Left ventricle myocardium inferior (tissue), 1 donor: ENCODE results near the gene SNX25. TPM values are rescaled to one million over a fixed set of nuclear protein-coding genes. Genes with fewer than 3 reads are reported as not detected.

Experiments used
- DNase-seq: peaks from one replicate; pipeline ENCODE4 v3.0.0-alpha.2; 2020
- H3K27ac ChIP-seq: fragments of 200-600 bp; replicated peaks from 2 replicates; pipeline ENCODE4 v1.8.0; 2021
- H3K27me3 ChIP-seq: fragments of 200-600 bp; 2 replicates; pipeline ENCODE4 v1.8.0; 2021; ENCODE audit warnings: low read depth
- H3K36me3 ChIP-seq: fragments of 200-600 bp; 2 replicates; pipeline ENCODE4 v1.8.0; 2021
- H3K4me1 ChIP-seq: fragments of 200-600 bp; 2 replicates; pipeline ENCODE4 v1.8.0; 2021
- H3K4me3 ChIP-seq: fragments of 200-600 bp; 2 replicates; pipeline ENCODE4 v1.8.0; 2021; ENCODE audit warnings: mild to moderate bottlenecking, moderate library complexity
- H3K9me3 ChIP-seq: fragments of 200-600 bp; replicated peaks from 2 replicates; pipeline ENCODE4 v1.8.0; 2021
- intact Hi-C: fragments of 100-400 bp; cut with micrococcal nuclease; formaldehyde crosslinking; loops from one replicate; pipeline ENCODE4 v1.11.0; 2022
- total RNA-seq: library from RNA; stranded (reverse); fragmentation: NEBNext Ultra II Directional; extraction: Animal tissue kit (Norgen Biotek cat#: 25700); gene quantifications from one replicate; pipeline ENCODE4 v1.2.1, GENCODE V29; 2021
- TF ChIP-seq, protein P1 (sequence below): fragments of 200-600 bp; IDR thresholded peaks from 2 replicates; pipeline ENCODE4 v1.8.0; 2021; ENCODE audit warnings: antibody characterized with exemption, mild to moderate bottlenecking, borderline replicate concordance
- donor health status: DM: no; HTN: yes; CAD: no; lungs with severe emphysema.

Gene SNX25
- total RNA-seq, 1 donor from 2014 or later, result 10.8 TPM

DNA sequence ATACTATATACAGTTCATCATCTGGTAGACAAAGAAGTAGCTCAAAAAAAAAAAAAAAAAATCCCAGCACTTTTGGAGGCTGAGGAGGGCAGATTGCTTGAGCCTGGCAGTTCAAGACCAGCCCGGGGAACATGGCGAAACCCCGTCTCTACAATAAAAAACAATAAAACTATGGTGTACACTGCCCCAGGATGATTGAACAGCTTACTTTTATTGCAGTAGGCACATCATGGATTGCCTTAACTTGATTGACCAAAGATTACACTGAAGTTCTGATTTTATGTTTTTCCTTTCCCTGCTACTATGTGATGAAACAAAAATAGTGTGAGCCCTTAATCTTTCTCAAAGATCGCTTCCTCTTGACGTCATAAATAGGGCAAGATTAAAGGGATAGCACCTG lies 60.6 kb downstream of the SNX25 start:
- Histone ChIP-seq H3K4me3 (no peak overlapping the region), H3K27me3 (no peaks in the 10 kb centered on the region), H3K27ac (no peak overlapping the region), H3K36me3 (peaks cover 28% of the 10 kb centered on the region), H3K4me1 (peaks cover 9% of the 10 kb centered on the region), H3K9me3 (no peaks in the 10 kb centered on the region)
- TF ChIP-seq, protein P1, sequence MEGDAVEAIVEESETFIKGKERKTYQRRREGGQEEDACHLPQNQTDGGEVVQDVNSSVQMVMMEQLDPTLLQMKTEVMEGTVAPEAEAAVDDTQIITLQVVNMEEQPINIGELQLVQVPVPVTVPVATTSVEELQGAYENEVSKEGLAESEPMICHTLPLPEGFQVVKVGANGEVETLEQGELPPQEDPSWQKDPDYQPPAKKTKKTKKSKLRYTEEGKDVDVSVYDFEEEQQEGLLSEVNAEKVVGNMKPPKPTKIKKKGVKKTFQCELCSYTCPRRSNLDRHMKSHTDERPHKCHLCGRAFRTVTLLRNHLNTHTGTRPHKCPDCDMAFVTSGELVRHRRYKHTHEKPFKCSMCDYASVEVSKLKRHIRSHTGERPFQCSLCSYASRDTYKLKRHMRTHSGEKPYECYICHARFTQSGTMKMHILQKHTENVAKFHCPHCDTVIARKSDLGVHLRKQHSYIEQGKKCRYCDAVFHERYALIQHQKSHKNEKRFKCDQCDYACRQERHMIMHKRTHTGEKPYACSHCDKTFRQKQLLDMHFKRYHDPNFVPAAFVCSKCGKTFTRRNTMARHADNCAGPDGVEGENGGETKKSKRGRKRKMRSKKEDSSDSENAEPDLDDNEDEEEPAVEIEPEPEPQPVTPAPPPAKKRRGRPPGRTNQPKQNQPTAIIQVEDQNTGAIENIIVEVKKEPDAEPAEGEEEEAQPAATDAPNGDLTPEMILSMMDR, result no peak
- no peak for DNase-seq
- intact Hi-C loops, result no loop called here

GRCh38 chr4:185270885-185271284 lies 61.5 kb downstream of the SNX25 start:
- intact Hi-C loops, result no loop called here
- H3K9me3 ChIP-seq, result no peaks in the 10 kb centered on the region
- no peaks in the 10 kb centered on the region for H3K27me3 ChIP-seq
- H3K4me1 ChIP-seq, result peaks cover 15% of the 10 kb centered on the region
- H3K27ac ChIP-seq, result no peak overlapping the region
- peaks cover 28% of the 10 kb centered on the region for H3K36me3 ChIP-seq
- TF ChIP-seq, protein P1, result no peak
- no peak for DNase-seq
- H3K4me3 ChIP-seq, result no peak overlapping the region

DNA sequence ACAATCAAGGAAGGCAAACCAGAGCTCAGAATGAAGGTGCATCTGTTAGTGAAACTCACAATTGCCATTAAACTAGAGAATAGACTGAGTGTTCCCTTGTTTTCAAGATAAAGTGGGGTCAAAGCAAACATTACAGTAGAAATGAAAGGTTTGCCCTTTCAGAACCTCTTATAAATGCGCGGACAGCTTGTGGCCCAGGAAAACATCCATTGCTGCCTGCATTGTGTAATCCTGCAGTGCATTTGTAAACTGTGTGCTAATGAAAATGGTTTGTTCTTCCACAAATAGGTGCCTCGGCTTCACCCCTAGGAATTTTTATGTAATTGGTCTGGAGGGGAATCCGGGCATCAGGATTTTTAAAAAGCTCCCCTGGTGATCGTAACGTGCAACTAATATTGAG lies 62.8 kb downstream of the SNX25 start:
- no peaks in the 10 kb centered on the region for H3K27me3 ChIP-seq
- intact Hi-C loops, result no loop called here
- TF ChIP-seq, protein P1, result no peak
- no peak overlapping the region for H3K4me3 ChIP-seq
- H3K9me3 ChIP-seq, result no peaks in the 10 kb centered on the region
- peaks cover 23% of the 10 kb centered on the region for H3K36me3 ChIP-seq
- peaks cover 15% of the 10 kb centered on the region for H3K4me1 ChIP-seq
- no peak for DNase-seq
- no peak overlapping the region for H3K27ac ChIP-seq

GRCh38 chr4:185275501-185275900 lies 66.1 kb downstream of the SNX25 start:
- Histone ChIP-seq H3K9me3 (no peaks in the 10 kb centered on the region), H3K27ac (no peak overlapping the region), H3K36me3 (peaks cover 3% of the 10 kb centered on the region), H3K4me1 (peaks cover 15% of the 10 kb centered on the region), H3K27me3 (no peaks in the 10 kb centered on the region), H3K4me3 (no peak overlapping the region)
- no peak for DNase-seq
- TF ChIP-seq, protein P1, result no peak
- intact Hi-C loops, result no loop called here

GRCh38 chr4:185276036-185276435 lies 66.6 kb downstream of the SNX25 start:
- H3K4me1 ChIP-seq, result peaks cover 15% of the 10 kb centered on the region
- no peak overlapping the region for H3K4me3 ChIP-seq
- TF ChIP-seq, protein P1, result no peak
- intact Hi-C loops, result no loop called here
- H3K36me3 ChIP-seq, result no peaks in the 10 kb centered on the region
- H3K27ac ChIP-seq, result no peak overlapping the region
- no peaks in the 10 kb centered on the region for H3K27me3 ChIP-seq
- H3K9me3 ChIP-seq, result no peaks in the 10 kb centered on the region
- DNase-seq, result no peak

DNA sequence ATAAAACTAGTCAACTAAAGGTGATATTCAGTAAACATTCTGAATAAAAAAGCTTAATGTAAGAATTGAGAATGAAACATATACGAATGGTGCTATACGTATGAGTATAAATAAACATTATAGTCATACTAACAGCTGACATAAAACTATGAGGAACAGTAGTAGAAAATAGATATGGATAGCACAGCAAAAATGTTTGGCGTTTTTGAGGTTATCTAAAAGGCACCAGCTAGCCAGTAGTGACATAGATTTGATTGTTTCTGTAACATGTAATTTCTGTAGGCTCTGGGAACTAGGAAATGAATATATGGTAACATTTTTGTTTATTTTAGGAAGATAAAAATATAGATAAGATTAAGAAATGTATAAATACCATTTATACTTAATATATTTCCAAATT lies 69.3 kb downstream of the SNX25 start:
- no peak for DNase-seq
- Histone ChIP-seq H3K4me1 (peaks cover 15% of the 10 kb centered on the region), H3K27me3 (no peaks in the 10 kb centered on the region), H3K27ac (no peak overlapping the region), H3K36me3 (no peaks in the 10 kb centered on the region), H3K9me3 (no peaks in the 10 kb centered on the region), H3K4me3 (no peak overlapping the region)
- intact Hi-C loops, result no loop called here
- TF ChIP-seq, protein P1, result no peak
